HG02852 (cell line): Measurements from ENCODE around the gene TMC1.
A peak's percentile ranks its signal among the peaks of the same experiment; 100 is the strongest.

Experiments used
- ATAC-seq: cut with Tn5 transposase; IDR thresholded peaks from one replicate; pipeline ENCODE4 v1.9.1; 2021; ENCODE audit warnings: mild to moderate bottlenecking, moderate library complexity; ENCODE audit not compliant: unreplicated experiment

TMC1 gene

DNA sequence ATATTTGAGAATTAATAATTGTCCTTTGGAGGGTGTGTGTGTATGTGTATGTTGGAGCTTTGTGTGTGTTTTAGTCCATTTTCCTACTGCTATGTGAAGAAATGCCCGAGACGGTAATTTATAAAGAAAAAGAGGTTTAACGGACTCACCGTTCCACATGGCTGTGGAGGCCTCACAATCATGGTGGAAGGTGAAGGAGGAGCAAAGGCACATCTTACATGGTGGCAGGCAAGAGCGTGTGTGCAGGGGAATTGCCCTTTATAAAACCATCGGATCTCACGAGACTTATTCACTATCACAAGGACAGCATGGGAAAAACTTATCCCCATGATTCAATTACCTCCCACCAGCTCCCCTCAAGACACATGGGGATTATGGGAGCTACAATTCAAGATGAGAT lies 44.1 kb downstream of the TMC1 start:
- ATAC-seq: no peak

GRCh38 chr9:72574156-72574810 lies 52.9 kb downstream of the TMC1 start:
- ATAC-seq: no peak

DNA sequence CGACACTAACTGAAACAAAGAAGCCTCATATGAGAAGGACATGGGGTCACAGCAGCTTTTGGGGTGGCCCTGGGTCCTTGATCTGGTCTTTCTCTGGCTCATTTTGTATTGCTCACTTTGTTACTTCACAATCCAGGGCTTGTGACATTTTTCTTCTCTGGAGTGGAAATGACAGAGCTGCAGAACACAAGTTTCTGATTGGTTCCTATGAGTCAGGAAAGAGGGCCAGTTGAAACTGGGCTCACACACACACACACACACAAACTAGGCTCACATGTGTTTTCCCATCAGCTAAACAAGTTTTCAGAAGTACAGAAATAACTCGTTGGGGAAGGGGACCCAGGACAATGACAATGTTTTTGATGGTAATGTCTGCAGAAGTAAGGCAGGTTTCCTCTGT lies 54.3 kb downstream of the TMC1 start:
- no peak for ATAC-seq

- ATAC-seq: no peak
Observed at GRCh38 chr9:72576087-72576486, 54.7 kb downstream of the TMC1 start.

- no peak for ATAC-seq
Observed at GRCh38 chr9:72577212-72577753, 55.9 kb downstream of the TMC1 start.

GRCh38 chr9:72579190-72579589 lies 57.8 kb downstream of the TMC1 start:
- ATAC-seq: no peak

DNA sequence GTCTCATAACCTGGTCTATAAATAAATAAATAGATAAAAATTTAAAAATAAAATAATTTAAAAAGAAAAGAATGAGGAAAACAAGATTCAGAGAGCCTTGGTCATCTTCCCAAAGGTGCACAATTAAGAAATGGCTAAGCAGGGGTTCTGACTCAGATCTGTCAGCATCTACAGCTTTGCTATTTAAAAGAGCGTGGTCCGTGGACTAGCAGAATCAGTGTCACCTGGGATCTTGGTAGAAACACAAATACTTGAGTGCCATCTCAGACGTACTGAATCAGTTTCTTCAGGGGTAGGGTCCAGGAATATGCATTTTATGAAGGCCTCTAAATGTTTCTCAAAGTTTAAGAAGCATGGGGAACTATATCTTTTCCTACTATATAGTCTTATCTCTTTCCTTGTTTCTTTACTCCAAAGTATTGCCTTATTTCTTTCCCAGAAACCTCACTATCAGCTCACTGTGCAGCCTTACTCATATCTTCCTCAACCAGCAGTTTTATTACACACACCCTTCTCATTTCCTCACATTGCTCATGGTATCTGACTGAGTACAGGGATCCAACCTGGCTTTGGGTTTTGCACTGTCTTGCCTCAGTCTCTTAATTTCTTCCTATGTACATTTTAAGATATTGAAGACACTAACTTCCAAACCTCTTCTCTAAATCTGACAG lies 58.6 kb downstream of the TMC1 start:
- no peak for ATAC-seq

DNA sequence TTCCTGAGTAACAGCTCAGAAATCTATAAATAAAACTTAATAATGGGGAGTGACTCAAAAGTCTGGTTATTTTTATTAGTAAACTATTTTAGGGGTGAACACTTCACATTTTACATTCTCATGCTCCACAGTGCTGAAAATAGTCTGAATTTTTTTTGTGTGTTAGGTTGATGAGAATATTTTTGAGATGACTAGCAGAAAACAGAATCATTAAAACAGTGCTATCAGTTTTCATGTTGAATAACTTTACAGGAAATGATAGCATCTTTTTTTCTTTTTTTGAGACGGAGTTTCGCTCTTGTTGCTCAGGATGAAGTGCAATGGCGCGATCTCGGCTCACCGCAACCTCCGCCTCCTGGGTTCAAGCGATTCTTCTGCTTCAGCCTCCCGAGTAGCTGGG lies 60.3 kb downstream of the TMC1 start:
- no peak for ATAC-seq

DNA sequence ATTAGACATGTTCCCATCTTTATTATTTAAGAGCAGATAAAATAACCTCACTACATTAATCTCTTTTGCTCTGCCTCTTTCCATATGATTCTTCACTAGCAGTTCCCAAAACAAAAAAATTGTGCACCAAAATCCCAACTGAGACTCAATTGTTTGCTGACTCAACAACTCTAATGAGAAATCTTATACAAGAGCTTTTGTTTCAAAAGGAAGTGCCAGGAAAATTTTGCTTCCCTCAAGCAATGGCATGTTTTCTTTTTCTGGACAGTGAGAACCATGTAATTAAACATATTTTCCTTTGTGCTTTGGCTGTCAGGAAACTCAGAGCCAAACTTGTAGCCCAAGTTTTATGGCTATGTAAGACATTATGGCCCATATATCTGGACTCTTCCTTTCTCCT lies 62.0 kb downstream of the TMC1 start:
- no peak for ATAC-seq

- ATAC-seq: no peak
Observed at GRCh38 chr9:72586388-72587130, 65.2 kb downstream of the TMC1 start.

GRCh38 chr9:72588336-72588735 lies 66.9 kb downstream of the TMC1 start:
- no peak for ATAC-seq

DNA sequence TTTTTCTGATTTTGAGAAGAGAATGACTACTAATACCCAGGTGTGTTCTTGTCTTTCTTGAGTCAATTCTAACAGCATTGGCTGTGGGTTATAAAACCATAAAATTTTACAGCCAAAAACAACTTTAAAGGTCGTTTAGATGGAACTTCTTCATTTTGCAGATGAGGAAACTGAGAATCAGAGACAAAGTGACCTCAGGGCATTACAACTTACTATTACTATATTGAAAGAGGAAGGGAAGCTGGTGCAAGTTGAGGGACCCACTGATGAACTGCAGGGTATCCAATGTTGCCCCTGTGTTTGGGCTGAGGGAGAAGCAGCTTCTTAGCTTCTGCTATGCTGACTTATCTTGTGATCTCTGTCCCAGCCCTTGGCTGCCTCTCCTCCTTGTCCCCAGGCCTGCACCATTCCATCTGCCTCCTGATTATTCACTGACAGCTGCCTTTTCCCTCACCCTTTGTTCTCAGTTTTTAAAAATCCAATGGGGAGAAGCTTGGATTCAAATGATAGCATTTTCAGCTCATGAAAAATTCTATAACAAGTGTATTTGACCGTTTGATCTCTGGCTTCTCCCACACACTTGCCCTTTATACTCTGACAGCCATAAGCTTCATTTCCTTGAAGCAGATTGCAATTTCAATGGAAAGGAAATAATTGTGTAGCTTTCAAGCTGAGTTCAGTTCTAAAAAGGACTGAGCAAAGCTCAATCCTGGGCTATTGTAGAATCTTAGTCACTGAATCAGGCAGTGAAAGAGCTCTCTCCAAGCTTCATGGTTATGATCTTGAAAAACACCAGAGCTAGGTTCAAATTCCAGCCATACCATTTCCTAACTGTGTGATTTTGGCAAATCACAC lies 68.5 kb downstream of the TMC1 start:
- no peak for ATAC-seq

DNA sequence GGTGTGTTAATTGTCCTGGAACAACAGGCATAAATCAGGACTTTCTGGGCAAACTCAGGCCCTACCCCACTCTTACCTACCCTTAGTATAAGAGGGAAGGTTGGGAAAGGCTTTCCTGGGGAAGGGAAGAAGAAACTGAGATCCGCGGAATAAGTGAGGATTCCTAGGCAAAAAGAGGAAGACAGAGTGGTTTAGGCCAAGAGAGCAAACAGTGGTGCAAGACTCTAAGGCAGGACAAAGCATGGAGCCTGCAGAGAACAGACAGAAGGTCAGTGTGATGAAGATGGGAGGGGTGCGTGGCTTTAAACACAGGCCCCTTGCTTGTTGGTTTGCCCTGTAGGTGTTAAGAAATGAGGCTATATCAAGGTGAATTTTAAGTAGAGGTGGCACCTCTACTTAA lies 69.4 kb downstream of the TMC1 start:
- ATAC-seq: no peak

DNA sequence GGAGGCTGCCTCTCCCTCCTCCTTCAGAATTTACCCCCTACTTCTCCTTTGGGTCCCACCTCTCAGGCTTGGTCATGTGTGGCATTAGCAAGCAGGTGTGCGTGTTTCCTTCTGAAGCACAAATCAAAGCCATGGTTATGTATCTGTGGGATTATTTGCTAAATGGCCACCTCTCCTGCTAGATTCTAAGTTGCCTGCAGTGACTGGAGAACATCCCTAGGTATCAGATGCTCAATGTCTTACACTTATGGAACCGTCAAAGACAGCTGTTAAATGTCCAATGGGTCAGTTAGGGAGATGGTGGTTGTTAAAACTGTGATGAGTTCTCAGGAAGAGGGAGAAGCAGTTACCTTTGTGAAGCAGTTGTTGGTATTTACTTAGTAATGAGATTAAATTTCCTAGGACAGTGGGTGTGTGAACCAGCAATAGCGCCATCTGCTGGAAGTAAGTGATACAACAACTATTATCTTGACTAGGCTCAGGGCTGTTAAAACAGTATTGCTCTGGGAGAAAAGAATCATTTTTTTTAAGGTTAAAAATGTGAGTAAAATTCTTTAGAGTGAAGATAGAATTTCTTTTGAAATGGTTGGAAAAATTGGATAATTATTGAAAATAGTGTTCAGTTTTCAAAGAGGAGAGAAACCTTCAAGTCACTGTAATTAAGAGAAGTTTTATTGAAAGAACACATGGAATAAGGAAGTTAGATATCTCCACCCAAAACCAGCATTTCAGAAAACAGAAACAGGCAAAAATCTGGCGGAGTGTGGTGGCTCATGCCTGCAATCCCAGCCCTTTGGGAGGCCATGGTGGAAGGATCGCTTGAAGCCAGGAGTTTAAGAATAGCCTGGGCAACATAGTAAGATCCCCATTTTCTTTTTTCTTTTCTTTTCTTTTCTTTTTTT lies 71.3 kb downstream of the TMC1 start:
- peak; percentile 67 for ATAC-seq

DNA sequence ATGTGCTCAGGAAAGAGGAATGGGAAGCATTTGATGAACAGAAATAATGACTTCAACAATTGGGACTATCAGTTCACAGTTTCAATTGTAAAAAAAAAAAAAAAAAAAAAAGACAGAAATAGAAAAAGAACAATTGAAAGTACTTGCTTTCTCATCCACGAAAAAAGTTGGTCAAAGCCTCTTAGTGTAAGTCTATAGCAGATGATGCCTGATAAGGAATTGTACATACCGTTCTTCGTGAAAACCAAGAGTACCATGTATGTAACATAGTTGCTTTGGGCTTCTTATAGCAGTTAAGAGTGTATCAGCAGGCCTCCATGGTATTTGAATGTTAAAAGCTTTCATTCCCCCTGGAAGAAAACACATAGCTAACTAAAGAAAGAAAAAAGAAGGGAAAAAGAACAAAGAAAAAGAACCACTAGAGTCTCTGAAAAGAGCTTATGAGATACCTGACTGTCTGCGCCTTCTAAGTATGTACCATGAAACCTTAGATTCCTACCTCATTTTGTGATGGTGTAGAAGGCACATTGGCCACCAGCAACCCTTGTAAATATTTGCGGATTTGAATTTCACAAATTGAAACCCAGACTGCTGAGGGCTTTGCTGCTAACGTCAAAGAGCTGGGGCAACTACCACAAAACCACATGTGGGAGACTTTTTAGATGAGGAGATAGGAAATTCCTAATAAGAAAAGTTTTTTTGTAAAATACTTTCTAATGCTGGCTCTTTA lies 75.2 kb downstream of the TMC1 start:
- no peak for ATAC-seq

DNA sequence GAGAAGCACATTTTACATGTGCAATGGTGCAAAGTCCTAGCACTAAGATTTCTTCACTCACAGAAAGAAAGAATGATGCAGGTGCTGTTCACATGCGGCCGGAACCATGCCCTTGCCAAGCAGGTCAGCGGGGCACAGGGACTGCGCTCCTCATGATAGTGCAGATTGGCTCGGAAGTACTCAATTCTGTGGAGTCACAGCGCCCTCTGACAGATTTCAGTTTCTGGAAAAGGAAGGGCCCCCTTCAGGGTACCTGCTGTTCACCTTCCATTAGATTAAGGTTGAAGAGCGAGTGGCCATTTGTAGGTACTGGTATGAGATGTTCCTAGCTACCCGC lies 75.7 kb downstream of the TMC1 start:
- no peak for ATAC-seq

GRCh38 chr9:72597601-72598000 lies 76.2 kb downstream of the TMC1 start:
- no peak for ATAC-seq

GRCh38 chr9:72598639-72599038 lies 77.2 kb downstream of the TMC1 start:
- ATAC-seq: no peak

GRCh38 chr9:72599874-72600534 lies 78.6 kb downstream of the TMC1 start:
- no peak for ATAC-seq
